Right atrium auricular region (tissue), 2 donors: ENCODE results near the gene MMP25. TPM values are rescaled to one million over a fixed set of nuclear protein-coding genes. Genes with fewer than 3 reads are reported as not detected.
"Not testable (repeated sequence)": the region's sequence is repeated elsewhere in the genome, so short reads cannot be mapped to it uniquely, and the experiment has no call there.

ENCODE experiments used
- DNase-seq: peaks from one replicate; pipeline ENCODE4 v3.0.0-alpha.2; 2019; ENCODE audit warnings: low spot score
- H3K27ac ChIP-seq, 2 donors: fragments of 200-600 bp; sonication (generic); 1 replicate in 1 of 2; 2 replicates in 1 of 2; pipeline ENCODE4 v1.5.1; 2016 to 2019
- H3K27me3 ChIP-seq, 2 donors: fragments of 200-600 bp; sonication (generic); one replicate each; pipeline versions ENCODE4 v1.5.1 to v1.6.0; 2017 to 2019
- H3K36me3 ChIP-seq: fragments of 200-600 bp; sonication (generic); one replicate; pipeline ENCODE4 v1.5.1; 2016
- H3K4me1 ChIP-seq, 2 donors: fragments of 200-600 bp; sonication (generic); one replicate each; pipeline versions ENCODE4 v1.5.1 to v1.6.0; 2017 to 2019
- H3K4me3 ChIP-seq, 2 donors: fragments of 200-600 bp; sonication (generic); 1 replicate in 1 of 2; 2 replicates in 1 of 2; pipeline ENCODE4 v1.5.1; 2017 to 2019; ENCODE audit warnings: mild to moderate bottlenecking in 1 of 2, moderate library complexity in 1 of 2
- H3K9me3 ChIP-seq, 2 donors: fragments of 200-600 bp; sonication (generic); one replicate each; pipeline ENCODE4 v1.5.1; 2019
- total RNA-seq, 2 donors: library from RNA; depleted of rRNA; stranded (reverse); fragments of >200 nt; gene quantifications; one replicate each; pipeline ENCODE4 v1.1.0, GENCODE V29; 2016
- TF ChIP-seq, protein P1 (sequence below), 2 donors: fragments of 200-600 bp; sonication (generic); IDR thresholded peaks; one replicate each; pipeline ENCODE4 v1.5.1; 2019; ENCODE audit warnings: antibody characterized with exemption in 2 of 2

MMP25 gene
- total RNA-seq, 2 donors from 2014 or later: 0.30 to 1.7 TPM

DNA sequence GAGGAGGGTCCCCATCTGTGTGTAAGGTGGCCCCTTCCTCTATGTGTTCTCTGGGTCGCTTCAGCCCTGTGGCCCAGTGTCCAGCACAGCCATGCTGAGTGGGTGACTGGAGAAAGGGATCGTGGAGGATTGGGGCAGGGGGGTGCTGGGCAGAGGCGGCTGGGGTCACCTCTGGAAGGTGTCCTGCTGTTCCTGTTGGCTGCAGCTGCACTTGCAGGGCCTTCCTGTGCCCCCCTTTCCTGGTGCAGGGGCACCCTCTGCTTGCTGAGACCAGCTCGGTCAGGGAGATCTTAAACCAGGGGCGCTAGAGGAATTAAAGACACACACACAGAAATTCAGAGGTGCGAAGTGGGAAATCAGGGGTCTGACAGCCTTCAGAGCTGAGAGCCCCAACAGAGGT lies 30.2 kb downstream of the MMP25 start:
- Histone ChIP-seq H3K4me3 (no peak overlapping the region), H3K36me3 (no peaks in the 10 kb centered on the region), H3K27ac (no peak overlapping the region), H3K27me3 (no peaks in the 10 kb centered on the region), H3K4me1 (peaks cover 0 to 10% of the 10 kb centered on the region in 2 donors), H3K9me3 (no peaks in the 10 kb centered on the region)
- TF ChIP-seq, protein P1, sequence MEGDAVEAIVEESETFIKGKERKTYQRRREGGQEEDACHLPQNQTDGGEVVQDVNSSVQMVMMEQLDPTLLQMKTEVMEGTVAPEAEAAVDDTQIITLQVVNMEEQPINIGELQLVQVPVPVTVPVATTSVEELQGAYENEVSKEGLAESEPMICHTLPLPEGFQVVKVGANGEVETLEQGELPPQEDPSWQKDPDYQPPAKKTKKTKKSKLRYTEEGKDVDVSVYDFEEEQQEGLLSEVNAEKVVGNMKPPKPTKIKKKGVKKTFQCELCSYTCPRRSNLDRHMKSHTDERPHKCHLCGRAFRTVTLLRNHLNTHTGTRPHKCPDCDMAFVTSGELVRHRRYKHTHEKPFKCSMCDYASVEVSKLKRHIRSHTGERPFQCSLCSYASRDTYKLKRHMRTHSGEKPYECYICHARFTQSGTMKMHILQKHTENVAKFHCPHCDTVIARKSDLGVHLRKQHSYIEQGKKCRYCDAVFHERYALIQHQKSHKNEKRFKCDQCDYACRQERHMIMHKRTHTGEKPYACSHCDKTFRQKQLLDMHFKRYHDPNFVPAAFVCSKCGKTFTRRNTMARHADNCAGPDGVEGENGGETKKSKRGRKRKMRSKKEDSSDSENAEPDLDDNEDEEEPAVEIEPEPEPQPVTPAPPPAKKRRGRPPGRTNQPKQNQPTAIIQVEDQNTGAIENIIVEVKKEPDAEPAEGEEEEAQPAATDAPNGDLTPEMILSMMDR (IDR thresholded peaks at IDR 0.05): no peak
- no peak for DNase-seq

DNA sequence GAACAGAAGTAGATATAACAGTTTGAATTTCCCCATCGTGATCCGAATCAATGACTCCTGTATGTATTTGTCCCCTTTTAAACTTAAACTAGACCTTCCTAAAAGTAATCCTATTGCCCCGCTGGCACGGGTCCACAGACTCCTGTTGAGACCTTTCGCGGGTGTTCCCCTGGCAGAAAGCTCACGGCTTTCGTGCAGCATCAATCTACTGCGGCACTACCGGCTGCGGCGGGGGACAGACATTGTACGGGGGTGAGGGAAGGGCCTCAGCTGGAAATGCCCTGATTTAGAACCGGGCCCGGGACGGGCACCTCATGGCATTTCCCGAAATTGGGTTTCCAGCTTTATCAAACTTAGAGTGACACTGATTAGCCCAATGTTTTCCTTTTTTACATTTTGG lies 33.7 kb downstream of the MMP25 start:
- DNase-seq: no peak
- no peak overlapping the region for H3K4me3 ChIP-seq
- H3K4me1 ChIP-seq: peaks cover 0 to 10% of the 10 kb centered on the region in 2 donors
- H3K27me3 ChIP-seq: no peaks in the 10 kb centered on the region
- TF ChIP-seq, protein P1 (IDR thresholded peaks at IDR 0.05): no peak
- H3K36me3 ChIP-seq: no peaks in the 10 kb centered on the region
- no peak overlapping the region for H3K27ac ChIP-seq
- H3K9me3 ChIP-seq: no peaks in the 10 kb centered on the region

DNA sequence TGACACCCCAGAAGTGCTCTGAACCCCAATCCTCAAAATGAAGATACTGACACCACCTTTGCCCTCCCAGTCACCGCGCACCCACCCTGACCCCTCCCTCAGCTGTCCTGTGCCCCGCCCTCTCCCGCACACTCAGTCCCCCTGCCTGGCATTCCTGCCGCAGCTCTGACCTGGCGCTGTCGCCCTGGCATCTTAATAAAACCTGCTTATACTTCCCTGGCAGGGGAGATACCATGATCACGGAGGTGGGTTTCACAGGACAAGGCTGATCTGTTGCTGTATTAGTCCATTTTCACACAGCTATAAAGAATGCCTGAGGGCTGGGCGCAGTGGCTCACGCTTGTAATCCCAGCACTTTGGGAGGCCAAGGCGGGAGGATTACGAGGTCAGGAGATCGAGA lies 35.6 kb downstream of the MMP25 start:
- not testable (repeated sequence) for H3K27ac ChIP-seq, H3K4me1 ChIP-seq, DNase-seq, H3K4me3 ChIP-seq, H3K36me3 ChIP-seq, H3K27me3 ChIP-seq, H3K9me3 ChIP-seq

DNA sequence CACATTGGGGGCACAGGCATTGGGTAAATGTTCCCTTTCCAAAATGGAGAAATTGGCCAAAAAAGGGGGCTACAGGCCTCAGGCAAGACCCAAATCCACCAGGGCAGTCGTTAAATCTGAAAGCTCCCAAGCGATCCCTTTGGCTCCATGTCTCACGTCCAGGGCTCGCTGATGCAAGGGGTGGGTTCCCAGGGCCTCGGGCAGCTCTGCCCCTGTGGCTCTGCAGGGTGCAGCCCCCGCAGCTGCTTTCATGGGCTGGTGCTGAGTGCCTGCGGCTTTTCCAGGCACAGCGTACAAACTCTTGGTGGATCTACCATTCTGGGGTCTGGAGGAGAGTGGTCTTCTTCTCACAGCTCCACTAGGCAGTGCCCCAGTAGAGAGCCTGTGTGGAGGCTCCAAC lies 37.0 kb downstream of the MMP25 start:
- not testable (repeated sequence) for DNase-seq, H3K36me3 ChIP-seq, H3K27ac ChIP-seq, H3K4me3 ChIP-seq, H3K27me3 ChIP-seq, H3K9me3 ChIP-seq
- peaks cover 0 to 24% of the 10 kb centered on the region in 2 donors for H3K4me1 ChIP-seq

DNA sequence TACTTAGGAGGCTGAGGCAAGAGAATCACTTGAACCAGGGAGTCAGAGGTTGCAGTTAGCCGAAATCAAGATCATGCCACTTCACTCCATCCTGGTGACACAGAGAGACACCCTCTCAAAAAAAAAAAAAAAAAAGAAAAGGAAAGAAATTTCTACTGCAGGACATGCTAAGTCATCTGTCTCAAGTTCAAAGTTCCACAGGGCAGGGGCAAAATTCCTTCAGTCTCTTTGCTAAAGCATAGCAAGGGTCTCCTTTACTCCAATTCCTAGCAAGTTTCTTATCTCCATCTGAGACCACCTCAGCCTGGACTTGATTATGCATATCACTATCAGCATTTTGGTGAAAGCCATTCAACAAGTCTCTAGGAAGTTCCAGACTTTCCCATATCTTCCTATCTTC lies 38.1 kb downstream of the MMP25 start:
- Histone ChIP-seq H3K4me1 (peaks cover 0 to 26% of the 10 kb centered on the region in 2 donors), H3K27me3 (no peaks in the 10 kb centered on the region), H3K9me3 (no peaks in the 10 kb centered on the region), H3K36me3 (no peaks in the 10 kb centered on the region), H3K4me3 (no peak overlapping the region), H3K27ac (no peak overlapping the region)
- DNase-seq: no peak
- TF ChIP-seq, protein P1 (IDR thresholded peaks at IDR 0.05): no peak

DNA sequence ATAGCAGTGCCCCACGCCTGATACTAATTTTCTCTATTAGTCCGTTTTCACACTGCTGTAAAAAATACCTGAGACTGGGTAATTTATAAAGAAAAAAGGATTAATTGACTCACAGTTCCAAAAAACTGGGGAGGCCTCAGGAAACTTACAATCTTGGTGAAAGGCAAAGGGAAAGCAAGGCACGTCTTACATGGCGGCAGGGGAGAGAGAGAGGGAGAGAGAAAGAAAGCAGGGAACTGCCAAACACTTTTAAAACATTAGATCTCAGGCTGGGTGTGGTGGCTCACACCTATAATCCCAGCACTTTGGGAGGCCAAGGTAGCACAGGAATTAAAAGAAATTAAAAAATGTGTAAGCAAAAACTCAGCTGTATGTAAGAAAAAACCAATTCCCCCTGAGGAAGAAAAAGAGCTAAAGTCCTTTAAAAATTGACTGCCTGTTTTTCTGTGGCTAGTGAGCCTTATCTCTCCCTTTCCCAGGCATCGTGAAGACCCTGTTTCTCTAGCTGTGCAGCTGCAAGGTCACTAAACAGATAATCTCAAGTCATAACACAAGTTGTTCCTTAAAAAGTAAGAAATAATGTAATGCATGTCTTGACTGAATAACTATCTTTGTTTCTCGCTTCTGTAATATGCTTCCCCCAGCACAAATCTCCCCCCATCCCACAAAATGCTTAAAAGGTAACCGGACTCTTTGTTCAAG lies 38.8 kb downstream of the MMP25 start:
- H3K9me3 ChIP-seq: no peaks in the 10 kb centered on the region
- H3K36me3 ChIP-seq: no peaks in the 10 kb centered on the region
- H3K4me1 ChIP-seq: peaks cover 0 to 26% of the 10 kb centered on the region in 2 donors
- H3K4me3 ChIP-seq: no peak overlapping the region
- H3K27me3 ChIP-seq: no peaks in the 10 kb centered on the region
- no peak overlapping the region for H3K27ac ChIP-seq
- DNase-seq: no peak
- TF ChIP-seq, protein P1 (IDR thresholded peaks at IDR 0.05): no peak
